ENCODE measurements around the gene PSME4. TPM values are rescaled to one million over a fixed set of nuclear protein-coding genes. Genes with fewer than 3 reads are reported as not detected.

Gene PSME4
- total and polyA plus RNA-seq, 2 experiments from 2014 or later = 44.7 to 98.6 TPM

GRCh38 chr2:53942280-53942679 is 28.5 kb downstream of the PSME4 start:
- peaks cover 29% of the 10 kb centered on the region for H3K36me3 Mint-ChIP-seq (ENCODE audit: low read depth)
- TF ChIP-seq POLR2AphosphoS5 (IDR thresholded peaks at IDR 0.05; ENCODE audit: low read depth) (no peak), ZNF462 (CRISPR knock-in tag; IDR thresholded peaks at IDR 0.05) (no peak), STAT1 (IDR thresholded peaks at IDR 0.05; ENCODE audit: unreplicated experiment) (no peak), EZH2phosphoT487 (IDR thresholded peaks at IDR 0.05; ENCODE audit: unreplicated experiment) (no peak), ZNF331 (CRISPR knock-in tag; IDR thresholded peaks at IDR 0.05; ENCODE audit: low read depth) (no peak), ZNF114 (CRISPR knock-in tag; IDR thresholded peaks at IDR 0.05) (no peak), CREB1 (CRISPR knock-in tag; IDR thresholded peaks at IDR 0.05; ENCODE audit: low read depth) (no peak), JUNB (IDR thresholded peaks at IDR 0.05; ENCODE audit: unreplicated experiment) (no peak), REST (IDR thresholded peaks at IDR 0.05; ENCODE audit: unreplicated experiment) (no peak), NANOG (IDR thresholded peaks at IDR 0.05; ENCODE audit: borderline replicate concordance) (no peak), EZH2 (IDR thresholded peaks at IDR 0.05; ENCODE audit: low read depth, unreplicated experiment) (no peak), ETS1 (IDR thresholded peaks at IDR 0.05) (no peak), CTCF (conservative IDR thresholded peaks at IDR 0.05; ENCODE audit: low read depth in 2 of 2) (no peak)
- 0 out of 2 replicates have a peak, but pooled peaks cover 4% of the 10 kb centered on the region for H3K36me3 ChIP-seq (ENCODE audit: insufficient read depth)
- H3K4me3 ChIP-seq = no peak overlapping the region
- H3K4me2 ChIP-seq = no peak overlapping the region
- H3K4me1 ChIP-seq (ENCODE audit: insufficient read depth) = no peaks in the 10 kb centered on the region
- H3K27ac Mint-ChIP-seq = no peak overlapping the region
- H3K27me3 Mint-ChIP-seq (ENCODE audit: insufficient read depth, low read depth, poor library complexity) = no peaks in the 10 kb centered on the region
- H2AFZ ChIP-seq = no peak overlapping the region
- H3K9me3 Mint-ChIP-seq = no peaks in the 10 kb centered on the region
- H3K79me2 ChIP-seq (replicated peaks; ENCODE audit: insufficient read depth) = peaks cover 28% of the 10 kb centered on the region
- H3K4me1 Mint-ChIP-seq = no peaks in the 10 kb centered on the region
- H4K20me1 ChIP-seq (replicated peaks; ENCODE audit: insufficient read depth) = no peaks in the 10 kb centered on the region; the same call in 1 of the 2 replicates
- no peak overlapping the region for H3K4me3 Mint-ChIP-seq
- no peaks in the 10 kb centered on the region for H3K27me3 ChIP-seq (ENCODE audit: insufficient read depth)
- no peak for DNase-seq (ENCODE audit: low spot score)
- H3K9me2 ChIP-seq (ENCODE audit: insufficient read depth) = no peaks in the 10 kb centered on the region
- H3F3A ChIP-seq (replicated peaks; ENCODE audit: low read depth) = no peaks in the 10 kb centered on the region
- ATAC-seq = no peak
- H3K27ac ChIP-seq (ENCODE audit: low read depth) = no peak overlapping the region

Data from GM23338 (cell line).